Smooth muscle cell (in vitro differentiated cells): Measurements from ENCODE around the gene MINAR2. TPM values are rescaled to one million over a fixed set of nuclear protein-coding genes. Genes with fewer than 3 reads are reported as not detected.

Experiments used
- DNase-seq: peaks from one replicate; lab custom pipeline; 2025; ENCODE audit not compliant: unreplicated experiment; lab: John Stamatoyannopoulos, UW
- H2AFZ ChIP-seq: fragments of 200-600 bp; sonication (generic); 2 replicates; pipeline ENCODE4 v1.6.0; 2016; ENCODE audit warnings: antibody characterized with exemption, low read depth, mild to moderate bottlenecking
- H3F3A ChIP-seq: fragments of 200-600 bp; sonication (generic); 2 replicates; pipeline ENCODE4 v1.6.0; 2017; ENCODE audit warnings: antibody characterized with exemption, low read depth
- H3K27ac ChIP-seq: fragments of 200-600 bp; sonication (generic); 2 replicates; pipeline ENCODE4 v1.5.1; 2016; ENCODE audit warnings: low read depth, mild to moderate bottlenecking
- H3K27me3 ChIP-seq: fragments of 200-600 bp; sonication (generic); 2 replicates; pipeline ENCODE4 v1.6.1; 2016; ENCODE audit warnings: low read depth, mild to moderate bottlenecking
- H3K36me3 ChIP-seq: fragments of 200-600 bp; sonication (generic); 2 replicates; pipeline ENCODE4 v1.5.1; 2016; ENCODE audit warnings: low read depth
- H3K4me1 ChIP-seq: fragments of 200-600 bp; sonication (generic); 2 replicates; pipeline ENCODE4 v1.5.1; 2016; ENCODE audit warnings: low read depth
- H3K4me2 ChIP-seq: fragments of 200-600 bp; sonication (generic); 2 replicates; pipeline ENCODE4 v1.6.0; 2016; ENCODE audit warnings: mild to moderate bottlenecking
- H3K4me3 ChIP-seq: fragments of 200-600 bp; sonication (generic); 2 replicates; pipeline ENCODE4 v1.5.1; 2016; ENCODE audit warnings: mild to moderate bottlenecking
- H3K79me2 ChIP-seq: fragments of 200-600 bp; sonication (generic); 2 replicates; pipeline ENCODE4 v1.6.0; 2016; ENCODE audit warnings: low read depth, mild to moderate bottlenecking
- H3K9ac ChIP-seq: fragments of 200-600 bp; sonication (generic); 2 replicates; pipeline ENCODE4 v1.6.0; 2016; ENCODE audit warnings: low read depth
- H3K9me3 ChIP-seq: fragments of 200-600 bp; sonication (generic); replicated peaks from 2 replicates; pipeline ENCODE4 v1.5.1; 2016; ENCODE audit warnings: low read depth
- H4K20me1 ChIP-seq: fragments of 200-600 bp; sonication (generic); 2 replicates; pipeline ENCODE4 v1.6.0; 2016; ENCODE audit warnings: low read depth
- WGBS: methylation state at CpG from one replicate; pipeline ENCODE4 v1.1.7; 2016; ENCODE audit warnings: low lambda C conversion rate; 5-methylcytosine and 5-hydroxymethylcytosine counted together
- polyA plus RNA-seq: library from polyadenylated mRNA; unstranded; fragments of >200 nt; fragmentation: Nextera tagmentation; extraction: Ambion mirVana; gene quantifications from 2 replicates; pipeline ENCODE4 v1.2.1, GENCODE V29; 2016
- total RNA-seq: library from RNA; depleted of rRNA; stranded (reverse); fragments of >200 nt; gene quantifications from 2 replicates; pipeline ENCODE4 v1.2.3, GENCODE V29; 2014
- TF ChIP-seq, protein P1 (sequence below): fragments of 200-600 bp; sonication (generic); IDR thresholded peaks from 2 replicates; pipeline ENCODE4 v1.5.1; 2017; ENCODE audit warnings: borderline replicate concordance, mild to moderate bottlenecking, antibody characterized with exemption; ENCODE audit not compliant: insufficient read depth, poor library complexity, severe bottlenecking

MINAR2 gene
- total and polyA plus RNA-seq, 2 experiments from 2014 or later = not detected

DNA sequence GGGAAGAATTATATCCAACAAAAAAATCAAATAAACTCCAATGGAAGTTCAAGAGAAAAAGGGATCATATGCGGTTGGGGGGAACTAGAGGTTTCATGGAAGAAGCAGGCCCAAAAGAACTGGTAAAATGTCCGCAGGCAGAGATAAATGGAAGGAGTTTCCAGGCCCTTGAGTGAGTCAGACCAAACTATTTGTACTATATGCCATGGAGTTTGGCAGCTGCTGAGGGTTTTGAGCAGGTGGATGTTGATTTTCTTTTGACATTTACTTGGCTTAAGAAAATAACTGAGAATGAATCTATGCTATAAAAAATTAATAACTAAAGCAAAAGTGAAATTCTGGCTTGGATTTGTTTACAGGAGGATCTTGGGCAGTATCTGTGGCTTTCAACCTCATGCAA is 33.7 kb downstream of the MINAR2 start:
- no peak for DNase-seq
- no peaks in the 10 kb centered on the region for H3F3A ChIP-seq
- no peak overlapping the region for H3K4me3 ChIP-seq
- TF ChIP-seq, protein P1, sequence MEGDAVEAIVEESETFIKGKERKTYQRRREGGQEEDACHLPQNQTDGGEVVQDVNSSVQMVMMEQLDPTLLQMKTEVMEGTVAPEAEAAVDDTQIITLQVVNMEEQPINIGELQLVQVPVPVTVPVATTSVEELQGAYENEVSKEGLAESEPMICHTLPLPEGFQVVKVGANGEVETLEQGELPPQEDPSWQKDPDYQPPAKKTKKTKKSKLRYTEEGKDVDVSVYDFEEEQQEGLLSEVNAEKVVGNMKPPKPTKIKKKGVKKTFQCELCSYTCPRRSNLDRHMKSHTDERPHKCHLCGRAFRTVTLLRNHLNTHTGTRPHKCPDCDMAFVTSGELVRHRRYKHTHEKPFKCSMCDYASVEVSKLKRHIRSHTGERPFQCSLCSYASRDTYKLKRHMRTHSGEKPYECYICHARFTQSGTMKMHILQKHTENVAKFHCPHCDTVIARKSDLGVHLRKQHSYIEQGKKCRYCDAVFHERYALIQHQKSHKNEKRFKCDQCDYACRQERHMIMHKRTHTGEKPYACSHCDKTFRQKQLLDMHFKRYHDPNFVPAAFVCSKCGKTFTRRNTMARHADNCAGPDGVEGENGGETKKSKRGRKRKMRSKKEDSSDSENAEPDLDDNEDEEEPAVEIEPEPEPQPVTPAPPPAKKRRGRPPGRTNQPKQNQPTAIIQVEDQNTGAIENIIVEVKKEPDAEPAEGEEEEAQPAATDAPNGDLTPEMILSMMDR = no peak
- H3K36me3 ChIP-seq = no peaks in the 10 kb centered on the region
- no peak overlapping the region for H3K4me2 ChIP-seq
- no peaks in the 10 kb centered on the region for H3K9me3 ChIP-seq
- H4K20me1 ChIP-seq = no peaks in the 10 kb centered on the region
- no peak overlapping the region for H2AFZ ChIP-seq
- H3K79me2 ChIP-seq = no peaks in the 10 kb centered on the region
- no peak overlapping the region for H3K27ac ChIP-seq
- H3K4me1 ChIP-seq = no peaks in the 10 kb centered on the region
- H3K9ac ChIP-seq = no peak overlapping the region
- no peaks in the 10 kb centered on the region for H3K27me3 ChIP-seq
- WGBS = 59% methylated on average over 2 of the region's 2 CpGs

DNA sequence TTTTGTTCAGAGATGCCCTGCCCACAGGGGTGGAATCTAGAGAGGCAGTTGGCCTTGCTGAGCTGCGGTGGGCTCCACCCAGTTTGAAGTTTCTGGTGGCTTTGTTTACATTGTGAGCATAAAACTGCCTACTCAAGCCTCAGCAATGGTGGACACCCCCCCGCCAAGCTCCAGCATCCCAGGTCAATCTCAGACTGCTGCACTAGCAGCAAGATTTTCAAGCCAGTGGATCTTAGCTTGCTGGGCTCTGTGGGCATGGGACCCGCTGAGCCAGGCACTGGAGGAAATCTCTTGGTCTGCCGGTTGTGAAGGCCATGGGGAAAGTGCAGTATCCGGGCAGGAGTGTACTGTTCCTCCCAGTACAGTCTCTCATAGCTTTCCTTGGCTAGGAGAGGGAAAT is 55.5 kb downstream of the MINAR2 start:
- H4K20me1 ChIP-seq = no peaks in the 10 kb centered on the region

DNA sequence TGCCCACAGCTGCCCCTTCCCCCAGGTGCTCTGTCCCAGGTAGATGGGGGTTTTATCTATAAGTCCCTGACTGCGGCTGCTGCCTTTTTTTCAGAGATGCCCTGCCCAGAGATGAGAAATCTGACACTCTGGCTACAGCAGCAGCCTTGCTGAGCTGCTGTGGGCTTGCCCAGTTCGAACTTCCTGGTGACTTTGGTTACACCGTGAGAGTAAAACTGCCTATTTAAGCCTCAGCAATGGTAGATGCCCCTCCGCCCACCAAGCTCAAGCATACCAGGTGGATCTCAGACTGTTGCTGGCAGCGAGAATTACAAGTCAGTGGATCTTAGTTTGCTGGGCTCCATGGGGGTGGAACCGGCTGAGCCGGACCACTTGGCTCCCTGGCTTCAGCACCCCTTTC is 56.8 kb downstream of the MINAR2 start:
- H3K9me3 ChIP-seq = no peaks in the 10 kb centered on the region
- TF ChIP-seq, protein P1 = no peak
- no peaks in the 10 kb centered on the region for H3K27me3 ChIP-seq
- H3K27ac ChIP-seq = no peak overlapping the region
- 65% methylated on average over 7 of the region's 7 CpGs for WGBS
- no peaks in the 10 kb centered on the region for H3K36me3 ChIP-seq
- H3K4me2 ChIP-seq = no peak overlapping the region
- H3K4me1 ChIP-seq = no peaks in the 10 kb centered on the region
- DNase-seq = no peak
- H3K4me3 ChIP-seq = no peak overlapping the region
- no peak overlapping the region for H3K9ac ChIP-seq
- H3F3A ChIP-seq = no peaks in the 10 kb centered on the region
- H3K79me2 ChIP-seq = no peaks in the 10 kb centered on the region
- H4K20me1 ChIP-seq = no peaks in the 10 kb centered on the region
- no peak overlapping the region for H2AFZ ChIP-seq

More for the DNA sequence above, 55.5 kb downstream of the MINAR2 start:
- Histone ChIP-seq H3K4me2 (no peak overlapping the region), H3F3A (no peaks in the 10 kb centered on the region), H3K79me2 (no peaks in the 10 kb centered on the region), H3K36me3 (no peaks in the 10 kb centered on the region), H3K9me3 (no peaks in the 10 kb centered on the region), H3K4me1 (no peaks in the 10 kb centered on the region), H3K27ac (no peak overlapping the region), H3K9ac (no peak overlapping the region), H2AFZ (no peak overlapping the region), H3K4me3 (no peak overlapping the region), H3K27me3 (no peaks in the 10 kb centered on the region)
- DNase-seq = no peak
- TF ChIP-seq, protein P1 = no peak
- WGBS = 95% methylated on average over 5 of the region's 5 CpGs

DNA sequence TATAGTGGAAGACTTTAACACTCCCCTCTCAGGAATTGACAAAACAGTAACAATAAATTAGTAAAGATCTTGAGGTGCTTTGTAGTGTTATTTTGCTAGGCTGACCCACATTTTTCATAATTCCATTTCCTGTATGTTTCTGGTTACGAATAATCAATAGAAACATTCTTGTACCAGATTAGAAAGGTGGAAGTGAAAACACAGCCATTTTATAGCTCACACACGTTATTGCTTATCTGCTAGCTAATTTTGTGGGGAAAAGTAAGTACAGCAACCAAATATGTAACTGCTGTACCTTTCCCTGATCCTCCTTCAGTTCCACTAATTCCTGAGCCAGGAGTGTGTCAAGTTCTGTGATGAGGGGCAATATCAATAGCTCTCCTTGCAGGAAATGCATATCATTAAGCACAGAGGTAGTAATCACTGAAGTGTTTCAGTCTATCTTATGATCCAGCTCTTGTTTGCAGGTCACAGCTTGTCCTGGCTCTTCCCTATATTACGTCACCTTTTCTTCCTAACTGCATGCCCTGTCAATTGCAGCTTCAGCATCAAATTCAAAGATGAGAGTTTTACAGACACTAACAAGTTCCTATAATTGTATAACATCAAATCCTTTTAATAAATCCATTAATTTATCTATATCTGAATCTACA is 59.4 kb downstream of the MINAR2 start:
- TF ChIP-seq, protein P1 = no peak
- no peaks in the 10 kb centered on the region for H3K27me3 ChIP-seq
- no peak overlapping the region for H3K27ac ChIP-seq
- no peaks in the 10 kb centered on the region for H3K79me2 ChIP-seq
- no peaks in the 10 kb centered on the region for H3K9me3 ChIP-seq
- H3F3A ChIP-seq = no peaks in the 10 kb centered on the region
- WGBS = 74% methylated on average over 3 of the region's 3 CpGs
- no peak overlapping the region for H2AFZ ChIP-seq
- H3K9ac ChIP-seq = no peak overlapping the region
- no peaks in the 10 kb centered on the region for H4K20me1 ChIP-seq
- H3K4me1 ChIP-seq = no peaks in the 10 kb centered on the region
- H3K4me2 ChIP-seq = no peak overlapping the region
- DNase-seq = no peak
- H3K36me3 ChIP-seq = no peaks in the 10 kb centered on the region
- H3K4me3 ChIP-seq = no peak overlapping the region
